H7 (cell line): ENCODE measurements around the gene MEI1. TPM values are rescaled to one million over a fixed set of nuclear protein-coding genes. Genes with fewer than 3 reads are reported as not detected.

Source experiments
- DNase-seq: peaks from one replicate; pipeline ENCODE4 v3.0.0; 2012
- H3K27me3 ChIP-seq: 2 replicates; pipeline ENCODE4 v1.6.0; 2011; ENCODE audit warnings: mild to moderate bottlenecking, low read length; ENCODE audit not compliant: control insufficient read depth, insufficient read depth
- H3K36me3 ChIP-seq: replicated peaks from 2 replicates; pipeline ENCODE4 v1.5.1; 2011; ENCODE audit warnings: low read length; ENCODE audit not compliant: control insufficient read depth, insufficient read depth
- H3K4me3 ChIP-seq: 2 replicates; pipeline ENCODE4 v1.5.1; 2011; ENCODE audit warnings: low read depth, mild to moderate bottlenecking, control low read depth, low read length, moderate library complexity; ENCODE audit not compliant: insufficient read depth
- total RNA-seq: library from RNA; depleted of rRNA; stranded (reverse); fragments of >200 nt; shearing (Covaris generic); gene quantifications from 2 replicates; pipeline ENCODE4 v1.2.3, GENCODE V29; 2014

Gene MEI1
- total RNA-seq, 1 experiment from 2014 or later: not detected

- Histone ChIP-seq H3K4me3 (no peak overlapping the region), H3K27me3 (no peaks in the 10 kb centered on the region; the same call in 1 of the 2 replicates), H3K36me3 (no peaks in the 10 kb centered on the region)
- DNase-seq: no peak
Measured at GRCh38 chr22:41775338-41775737, 76.0 kb downstream of the MEI1 start.

GRCh38 chr22:41775976-41776375 is 76.7 kb downstream of the MEI1 start:
- H3K4me3 ChIP-seq: no peak overlapping the region
- no peaks in the 10 kb centered on the region for H3K36me3 ChIP-seq
- no peak for DNase-seq
- H3K27me3 ChIP-seq: no peaks in the 10 kb centered on the region; the same call in 1 of the 2 replicates

GRCh38 chr22:41776381-41776780 is 77.1 kb downstream of the MEI1 start:
- no peak for DNase-seq
- Histone ChIP-seq H3K4me3 (no peak overlapping the region), H3K27me3 (no peaks in the 10 kb centered on the region; the same call in 1 of the 2 replicates), H3K36me3 (no peaks in the 10 kb centered on the region)

- DNase-seq: no peak
- Histone ChIP-seq H3K36me3 (no peaks in the 10 kb centered on the region), H3K27me3 (no peaks in the 10 kb centered on the region; the same call in 1 of the 2 replicates), H3K4me3 (no peak overlapping the region)
Measured at GRCh38 chr22:41777749-41778425, 78.6 kb downstream of the MEI1 start.

- DNase-seq: no peak
- Histone ChIP-seq H3K27me3 (no peaks in the 10 kb centered on the region; the same call in 1 of the 2 replicates), H3K36me3 (no peaks in the 10 kb centered on the region), H3K4me3 (no peak overlapping the region)
Measured at GRCh38 chr22:41779929-41780505, 80.7 kb downstream of the MEI1 start.

GRCh38 chr22:41780746-41781505 is 81.6 kb downstream of the MEI1 start:
- DNase-seq: no peak
- Histone ChIP-seq H3K4me3 (no peak overlapping the region), H3K27me3 (no peaks in the 10 kb centered on the region; the same call in 1 of the 2 replicates), H3K36me3 (no peaks in the 10 kb centered on the region)

GRCh38 chr22:41781507-41781906 is 82.2 kb downstream of the MEI1 start:
- Histone ChIP-seq H3K4me3 (no peak overlapping the region), H3K27me3 (no peaks in the 10 kb centered on the region; the same call in 1 of the 2 replicates), H3K36me3 (no peaks in the 10 kb centered on the region)
- no peak for DNase-seq

GRCh38 chr22:41782316-41782715 is 83.0 kb downstream of the MEI1 start:
- Histone ChIP-seq H3K36me3 (no peaks in the 10 kb centered on the region), H3K4me3 (no peak overlapping the region), H3K27me3 (no peaks in the 10 kb centered on the region; the same call in 1 of the 2 replicates)
- DNase-seq: no peak

GRCh38 chr22:41782751-41783150 is 83.4 kb downstream of the MEI1 start:
- H3K27me3 ChIP-seq: no peaks in the 10 kb centered on the region
- no peak overlapping the region for H3K4me3 ChIP-seq
- no peak for DNase-seq
- H3K36me3 ChIP-seq: no peaks in the 10 kb centered on the region

- Histone ChIP-seq H3K36me3 (no peaks in the 10 kb centered on the region), H3K27me3 (no peaks in the 10 kb centered on the region), H3K4me3 (no peak overlapping the region)
- no peak for DNase-seq
Measured at GRCh38 chr22:41787331-41787730, 88.0 kb downstream of the MEI1 start.

GRCh38 chr22:41793871-41794270 is 94.6 kb downstream of the MEI1 start:
- H3K27me3 ChIP-seq: no peaks in the 10 kb centered on the region

GRCh38 chr22:41798736-41799135 is 99.4 kb downstream of the MEI1 start:
- no peak overlapping the region for H3K4me3 ChIP-seq
- H3K36me3 ChIP-seq: no peaks in the 10 kb centered on the region
- no peaks in the 10 kb centered on the region for H3K27me3 ChIP-seq
- DNase-seq: no peak

More at GRCh38 chr22:41793871-41794270, 94.6 kb downstream of the MEI1 start:
- Histone ChIP-seq H3K36me3 (no peaks in the 10 kb centered on the region), H3K4me3 (no peak overlapping the region)
- no peak for DNase-seq

GRCh38 chr22:41799486-41800347 is 100.4 kb downstream of the MEI1 start:
- peak overlapping the region; percentile 87 for H3K4me3 ChIP-seq
- peak; percentile 83 for DNase-seq
- H3K27me3 ChIP-seq: no peaks in the 10 kb centered on the region
- H3K36me3 ChIP-seq: no peaks in the 10 kb centered on the region
